Epithelial cell of proximal tubule (primary cell): ENCODE data around the gene LRP2BP. TPM values are rescaled to one million over a fixed set of nuclear protein-coding genes. Genes with fewer than 3 reads are reported as not detected.
"Not testable (repeated sequence)": the region's sequence is repeated elsewhere in the genome, so short reads cannot be mapped to it uniquely, and the experiment has no call there.

Experiments used
- DNase-seq: peaks from one replicate; pipeline ENCODE4 v3.0.0-alpha.2; 2011; ENCODE audit warnings: low read depth
- H3K4me3 ChIP-seq: 2 replicates; pipeline ENCODE4 v1.5.1; 2011; ENCODE audit warnings: low read depth, mild to moderate bottlenecking, low read length
- CTCF ChIP-seq: conservative IDR thresholded peaks from 2 replicates; pipeline ENCODE4 v1.5.1; 2012; ENCODE audit warnings: low read depth, mild to moderate bottlenecking, low read length
- total RNA-seq: library from RNA; depleted of rRNA; stranded (reverse); fragments of >200 nt; gene quantifications from 2 replicates; pipeline ENCODE4 v1.2.3, GENCODE V29; 2015

LRP2BP gene
- total RNA-seq, 1 donor from 2014 or later, result 0.06 TPM

- TF ChIP-seq CTCF, result no peak
- no peak overlapping the region for H3K4me3 ChIP-seq
- DNase-seq, result no peak
Measured at GRCh38 chr4:185328586-185328985, 67.1 kb downstream of the LRP2BP start.

- DNase-seq, H3K4me3 ChIP-seq: not testable (repeated sequence)
Measured at GRCh38 chr4:185325721-185326120, 70.0 kb downstream of the LRP2BP start.

DNA sequence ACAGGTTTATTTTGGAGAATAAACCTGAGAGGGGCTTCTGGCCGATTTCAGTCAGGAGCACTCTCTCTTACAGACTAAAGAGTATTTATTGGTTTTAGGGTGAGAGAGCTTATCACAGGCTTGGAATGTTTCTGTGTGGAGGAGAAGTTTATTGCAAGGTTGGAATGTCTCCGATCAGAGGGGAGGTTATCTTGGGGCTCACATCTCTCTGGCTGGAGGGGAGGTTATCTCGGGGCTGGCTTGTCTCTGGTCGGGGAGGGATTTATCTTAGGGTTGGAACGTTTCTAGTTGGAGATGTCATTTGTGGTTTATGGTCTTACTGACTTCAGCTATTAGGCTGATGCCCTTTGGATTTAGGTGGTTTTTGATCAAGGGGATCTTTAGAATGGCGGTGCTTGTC, 71.4 kb downstream of the LRP2BP start:
- not testable (repeated sequence) for H3K4me3 ChIP-seq, DNase-seq

DNA sequence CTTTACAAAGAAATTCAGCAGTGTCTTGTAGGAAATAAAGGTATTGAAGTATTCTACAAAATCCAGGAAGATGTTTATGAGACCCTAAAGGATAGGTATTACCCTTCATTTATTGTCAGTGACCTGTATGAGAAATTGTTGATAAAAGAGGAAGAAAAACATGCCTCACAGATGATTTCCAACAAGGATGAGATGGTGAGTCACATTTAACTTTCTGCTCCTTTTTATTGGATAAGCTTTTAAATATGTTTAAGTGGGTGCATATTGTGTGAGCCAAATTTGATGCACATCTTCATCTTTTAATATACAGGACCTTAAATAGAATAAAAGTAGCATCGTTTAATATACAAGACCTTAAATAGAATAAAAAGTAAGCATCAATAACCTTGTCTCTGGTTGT, 72.1 kb downstream of the LRP2BP start:
- no peak for TF ChIP-seq CTCF
- no peak for DNase-seq
- no peak overlapping the region for H3K4me3 ChIP-seq

DNA sequence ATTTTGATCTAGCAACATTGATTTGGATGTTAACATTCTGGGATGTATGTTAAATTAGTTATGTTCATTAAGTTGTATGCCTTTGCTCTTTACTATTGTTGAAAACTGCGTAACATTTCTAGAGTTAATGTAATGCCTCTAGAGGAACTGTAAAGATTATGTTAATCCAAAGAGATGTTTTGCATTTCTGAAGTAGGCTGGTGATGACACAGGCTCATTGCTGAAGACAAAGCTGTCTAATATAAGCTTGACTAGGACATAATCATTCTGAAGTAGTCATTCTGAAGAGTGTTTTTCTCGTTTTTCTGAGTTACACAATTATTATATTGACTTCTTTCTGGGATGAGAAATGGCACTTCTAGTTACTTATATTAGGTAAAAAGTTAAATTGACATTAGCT, 72.9 kb downstream of the LRP2BP start:
- DNase-seq, result no peak
- TF ChIP-seq CTCF, result no peak
- H3K4me3 ChIP-seq, result no peak overlapping the region

DNA sequence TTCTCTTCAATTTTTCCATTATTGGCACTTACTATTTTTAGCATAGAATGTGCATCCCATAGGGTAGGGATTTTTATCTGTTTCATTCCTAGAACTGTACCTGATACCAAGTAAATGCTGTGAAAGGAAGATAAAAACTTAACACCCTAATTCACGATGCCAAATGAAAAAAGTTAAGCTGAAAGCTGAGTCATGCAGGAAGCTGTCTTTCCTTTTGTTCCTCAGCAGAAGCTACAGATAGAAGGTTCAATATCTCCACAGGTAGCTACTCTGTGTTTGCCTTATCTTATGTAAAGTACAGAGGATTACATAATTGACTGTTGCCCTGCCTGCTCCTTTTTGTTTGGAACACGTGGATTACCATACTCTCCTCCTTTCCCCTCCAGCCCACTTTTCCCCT, 77.0 kb downstream of the LRP2BP start:
- DNase-seq, result no peak
- H3K4me3 ChIP-seq, result no peak overlapping the region
- TF ChIP-seq CTCF, result no peak

DNA sequence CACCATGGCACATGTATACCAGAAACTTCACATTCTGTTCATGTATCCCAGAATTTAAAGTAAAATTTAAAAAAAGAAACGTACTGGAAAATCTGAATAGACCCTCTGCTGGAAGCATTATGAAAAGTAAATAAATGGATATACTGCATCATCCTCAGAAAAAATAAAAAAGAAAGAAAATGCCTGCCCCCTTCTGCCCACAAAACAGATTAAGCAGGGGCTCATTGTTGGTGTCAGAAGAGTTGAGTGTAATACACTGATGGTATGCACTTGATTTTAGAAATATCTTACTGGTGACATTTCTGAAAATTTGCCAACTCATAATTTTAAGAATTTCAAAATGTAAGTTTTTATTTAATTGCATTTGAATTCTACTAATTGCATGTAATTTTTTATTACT, 77.8 kb downstream of the LRP2BP start:
- no peak overlapping the region for H3K4me3 ChIP-seq
- TF ChIP-seq CTCF, result no peak
- no peak for DNase-seq

GRCh38 chr4:185317462-185317861, 78.3 kb downstream of the LRP2BP start:
- not testable (repeated sequence) for DNase-seq, H3K4me3 ChIP-seq

Other genes starting within 250 kb of the LRP2BP start
- gene CFAP97, start 191.9 kb downstream of the LRP2BP start, total RNA-seq, result 22.6 and 27.7 TPM in 2 replicates
- 16.3 and 40.6 TPM in 2 replicates for gene SNX25, start 186.3 kb downstream of the LRP2BP start, total RNA-seq
- gene ANKRD37, start 917 bp upstream of the LRP2BP start, total RNA-seq, result 1.0 and 15.5 TPM in 2 replicates
- 22.2 and 28.9 TPM in 2 replicates for gene UFSP2, start 30.0 kb upstream of the LRP2BP start, total RNA-seq
- gene CCDC110, start 75.8 kb upstream of the LRP2BP start, total RNA-seq, result 0.07 and 0.46 TPM in 2 replicates
- gene PDLIM3, start 139.6 kb upstream of the LRP2BP start, total RNA-seq, result 7.8 and 8.5 TPM in 2 replicates